MV-4-11 (cell line): Measurements from ENCODE around the gene TNFRSF18.

ENCODE experiments used
- DNase-seq: peaks from one replicate; lab custom pipeline; 2025; lab: John Stamatoyannopoulos, UW

TNFRSF18 gene

GRCh38 chr1:1213345-1214265 lies 7.2 kb upstream of the TNFRSF18 start, which contains the start of gene TNFRSF4:
TSS of gene TNFRSF4 (minus strand) at chr1:1214153. CDS start at chr1:1214127, 26 bp downstream.
- no peak for DNase-seq

- peak; percentile 47 for DNase-seq
Measured at GRCh38 chr1:1212780-1213344, 6.5 kb upstream of the TNFRSF18 start.

DNA sequence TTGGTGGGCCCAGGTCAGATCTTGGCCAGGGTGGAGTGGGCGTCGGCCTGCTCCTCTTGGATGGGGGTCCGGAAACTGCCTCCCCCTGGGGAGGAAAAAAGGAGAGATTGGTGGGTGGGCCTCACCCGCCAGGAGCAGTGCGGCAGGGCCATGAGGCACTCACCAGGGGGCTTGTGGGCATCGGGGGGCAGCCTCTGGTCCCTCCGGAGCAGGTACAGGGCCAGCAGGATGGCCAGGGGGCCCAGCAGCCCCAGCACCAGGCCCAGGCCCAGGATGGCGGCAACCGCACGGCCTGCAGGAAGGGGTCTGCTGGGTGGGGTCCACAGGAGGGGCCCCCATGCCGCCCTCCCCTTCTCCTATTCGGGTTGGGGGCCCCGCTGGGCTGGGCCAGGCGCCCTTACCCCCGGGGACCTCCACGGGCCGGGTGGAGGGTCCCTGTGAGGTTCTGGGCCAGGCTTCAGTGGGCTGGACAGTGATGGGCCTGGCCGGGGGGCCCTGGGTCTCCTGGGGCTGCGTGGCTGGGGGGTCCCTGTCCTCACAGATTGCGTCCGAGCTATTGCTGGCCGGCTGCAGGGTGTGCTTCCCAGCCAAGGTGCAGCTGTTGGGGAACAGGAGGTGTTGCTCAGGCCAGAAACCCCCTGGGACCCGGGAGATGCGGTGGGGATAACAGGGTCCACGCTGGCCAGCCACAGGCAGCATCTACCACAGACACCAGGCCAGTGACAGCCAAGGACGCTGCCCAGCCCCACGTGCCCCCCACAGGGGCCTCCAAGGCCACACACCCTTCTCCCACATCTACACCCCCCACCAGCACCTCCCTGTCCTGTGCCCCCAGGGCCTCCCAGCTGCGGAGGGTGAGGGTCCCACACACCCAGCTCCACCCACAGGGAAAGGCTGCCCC lies 5.4 kb upstream of the TNFRSF18 start:
- no peak for DNase-seq

DNA sequence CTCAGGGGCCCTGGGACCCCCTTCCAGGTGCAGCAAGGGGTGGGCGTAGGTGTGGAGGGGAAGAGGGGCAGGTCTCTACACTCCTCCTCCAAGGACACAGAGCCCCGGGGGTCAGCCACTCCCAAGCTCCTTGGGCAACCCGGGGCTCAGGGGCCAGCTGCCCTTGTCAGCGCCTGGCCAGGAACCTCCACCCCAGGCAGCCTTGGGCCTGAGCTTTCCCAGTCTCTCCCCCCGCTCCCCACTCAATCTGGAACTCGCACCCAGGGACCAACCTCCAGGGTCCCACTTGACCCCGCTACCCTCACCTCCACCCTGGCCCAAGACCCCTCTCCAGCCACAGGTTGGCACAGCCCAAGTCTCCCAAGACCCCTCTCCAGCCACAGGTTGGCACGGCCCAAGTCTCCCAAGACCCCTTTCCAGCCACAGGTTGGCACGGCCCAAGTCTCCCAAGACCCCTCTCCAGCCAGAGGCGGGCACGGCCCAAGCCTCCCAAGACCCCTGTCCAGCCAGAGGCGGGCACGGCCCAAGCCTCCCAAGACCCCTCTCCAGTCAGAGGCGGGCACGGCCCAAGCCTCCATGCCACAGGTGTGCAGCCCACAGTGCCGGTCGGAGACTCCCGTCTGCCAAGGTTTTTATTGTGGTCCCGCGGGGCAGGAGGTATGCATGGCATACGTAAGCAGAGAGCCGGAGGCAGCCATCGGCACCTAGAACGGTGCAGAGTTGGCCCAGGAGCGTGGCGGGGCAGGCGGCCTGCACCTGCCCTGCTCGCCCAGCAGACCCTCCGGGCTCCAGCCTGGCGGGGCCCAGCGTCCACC lies 4.5 kb upstream of the TNFRSF18 start:
- DNase-seq = no peak

- peak; percentile 22 for DNase-seq
Measured at GRCh38 chr1:1208713-1209433, 2.5 kb upstream of the TNFRSF18 start.

DNA sequence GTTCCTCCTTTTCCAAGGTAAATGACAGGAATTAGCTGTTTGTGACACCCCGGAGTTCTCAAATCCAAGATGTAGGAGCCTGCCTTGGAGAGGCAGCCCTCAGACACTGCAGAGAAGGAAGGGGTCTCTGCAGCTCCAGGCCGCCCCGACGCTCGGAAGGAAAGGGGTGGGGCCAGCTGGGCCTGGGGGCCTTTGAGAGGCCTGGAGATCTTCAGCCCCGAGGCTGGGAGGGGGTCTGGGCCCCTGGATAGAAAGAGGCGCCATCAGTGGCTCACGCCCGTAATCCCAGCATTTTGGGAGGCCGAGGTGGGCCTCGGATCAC lies 1.1 kb upstream of the TNFRSF18 start:
- DNase-seq = no peak

DNA sequence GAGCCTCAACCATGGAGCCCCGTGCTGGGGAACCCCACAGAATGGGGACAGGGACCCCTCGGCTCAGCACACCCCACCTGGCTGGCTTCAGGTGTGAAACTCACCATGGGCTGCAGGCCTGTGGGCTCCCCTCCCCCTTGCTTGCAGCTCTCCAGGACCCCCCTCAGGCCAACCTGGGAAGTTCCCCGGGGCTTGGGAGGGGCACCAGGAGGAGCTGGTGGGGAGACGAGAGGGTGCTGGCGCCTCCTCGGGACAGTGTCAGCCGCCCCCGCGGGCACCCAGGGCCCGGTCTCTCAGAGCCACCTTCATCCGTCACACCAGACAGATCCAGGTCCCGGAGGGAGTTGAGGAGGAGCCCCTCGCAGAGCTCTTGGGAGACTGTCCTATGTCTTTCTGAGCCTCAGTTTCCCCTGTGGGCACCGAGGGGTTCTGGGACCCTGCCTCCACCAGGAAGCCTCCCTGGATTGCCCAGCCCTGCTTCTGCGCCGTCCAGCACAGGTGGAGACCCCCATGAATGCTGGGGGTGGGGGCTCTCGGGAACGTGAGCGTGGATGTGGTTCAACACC lies 657 bp upstream of the TNFRSF18 start:
- DNase-seq = no peak

GRCh38 chr1:1205769-1206375 lies 520 bp downstream of the TNFRSF18 start:
- DNase-seq = no peak

- no peak for DNase-seq
Measured at GRCh38 chr1:1204998-1205768, 1.2 kb downstream of the TNFRSF18 start.

DNA sequence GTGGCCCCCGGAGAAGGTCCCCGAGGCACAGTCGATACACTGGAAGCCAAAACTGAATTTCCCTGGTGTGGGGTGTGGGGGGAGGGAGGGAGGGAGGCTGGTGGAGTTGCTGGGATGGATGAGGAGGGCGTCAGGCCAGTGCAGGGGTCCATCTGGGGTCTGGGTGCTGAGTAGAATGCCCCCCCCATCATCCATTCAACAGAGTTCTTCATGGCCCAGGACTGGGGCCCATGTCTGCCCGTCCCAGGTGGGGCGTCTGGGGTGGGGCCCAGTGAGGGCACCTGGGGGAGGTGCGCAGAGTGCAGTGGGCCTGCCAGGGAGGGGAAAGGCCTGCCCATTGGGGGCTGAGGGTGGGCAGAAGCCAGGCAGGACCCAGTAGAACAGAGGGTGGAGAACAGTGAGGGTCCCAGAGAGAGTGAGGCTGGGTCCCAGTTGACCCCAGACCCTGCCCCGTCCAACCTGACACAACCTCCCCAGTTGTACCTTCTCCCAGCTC lies 1.9 kb downstream of the TNFRSF18 start:
- no peak for DNase-seq

DNA sequence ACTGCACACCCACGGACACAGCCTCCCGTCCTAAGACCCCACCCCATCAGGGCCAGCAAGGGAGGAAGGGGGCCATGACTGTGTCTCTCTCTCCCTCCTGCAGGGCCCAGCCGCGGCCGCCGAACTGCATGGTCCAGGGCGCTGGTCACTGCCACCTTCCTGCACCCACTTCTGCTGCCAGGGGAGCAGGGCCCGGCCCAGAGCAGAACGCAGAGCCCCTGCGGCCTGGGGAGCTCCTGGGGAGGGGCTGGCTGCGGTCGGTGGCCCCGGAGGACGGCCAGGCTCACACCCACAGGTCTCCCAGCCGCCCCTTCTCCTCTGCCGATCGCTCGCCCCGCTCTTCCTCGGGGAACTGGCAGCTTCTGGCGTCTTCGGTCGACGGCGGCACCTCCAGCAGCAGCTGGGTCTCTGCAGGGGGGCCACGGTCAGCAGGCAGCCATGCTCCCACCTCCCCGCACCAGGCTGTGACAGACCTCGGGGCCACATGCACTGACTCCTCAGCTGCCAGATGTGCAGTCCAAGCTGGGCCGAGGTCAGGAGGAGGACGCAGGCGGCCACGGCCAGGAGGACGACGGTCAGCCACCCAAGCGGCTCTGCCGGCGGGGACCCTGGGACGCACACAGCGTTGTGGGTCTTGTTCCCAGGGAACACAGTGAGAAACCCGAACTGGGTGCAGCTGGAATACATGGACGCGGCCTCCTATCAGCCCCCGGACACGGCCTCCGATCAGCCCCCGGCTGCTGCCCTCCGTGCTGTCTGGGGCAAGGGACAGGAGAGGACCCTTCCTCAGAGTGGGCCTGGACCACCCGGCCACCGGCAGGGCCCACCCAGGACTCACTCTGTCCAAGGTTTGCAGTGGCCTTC lies 2.6 kb downstream of the TNFRSF18 start:
- no peak for DNase-seq

GRCh38 chr1:1202831-1203560 lies 3.4 kb downstream of the TNFRSF18 start:
- DNase-seq = no peak

GRCh38 chr1:1200876-1201810 lies 5.2 kb downstream of the TNFRSF18 start:
- no peak for DNase-seq

DNA sequence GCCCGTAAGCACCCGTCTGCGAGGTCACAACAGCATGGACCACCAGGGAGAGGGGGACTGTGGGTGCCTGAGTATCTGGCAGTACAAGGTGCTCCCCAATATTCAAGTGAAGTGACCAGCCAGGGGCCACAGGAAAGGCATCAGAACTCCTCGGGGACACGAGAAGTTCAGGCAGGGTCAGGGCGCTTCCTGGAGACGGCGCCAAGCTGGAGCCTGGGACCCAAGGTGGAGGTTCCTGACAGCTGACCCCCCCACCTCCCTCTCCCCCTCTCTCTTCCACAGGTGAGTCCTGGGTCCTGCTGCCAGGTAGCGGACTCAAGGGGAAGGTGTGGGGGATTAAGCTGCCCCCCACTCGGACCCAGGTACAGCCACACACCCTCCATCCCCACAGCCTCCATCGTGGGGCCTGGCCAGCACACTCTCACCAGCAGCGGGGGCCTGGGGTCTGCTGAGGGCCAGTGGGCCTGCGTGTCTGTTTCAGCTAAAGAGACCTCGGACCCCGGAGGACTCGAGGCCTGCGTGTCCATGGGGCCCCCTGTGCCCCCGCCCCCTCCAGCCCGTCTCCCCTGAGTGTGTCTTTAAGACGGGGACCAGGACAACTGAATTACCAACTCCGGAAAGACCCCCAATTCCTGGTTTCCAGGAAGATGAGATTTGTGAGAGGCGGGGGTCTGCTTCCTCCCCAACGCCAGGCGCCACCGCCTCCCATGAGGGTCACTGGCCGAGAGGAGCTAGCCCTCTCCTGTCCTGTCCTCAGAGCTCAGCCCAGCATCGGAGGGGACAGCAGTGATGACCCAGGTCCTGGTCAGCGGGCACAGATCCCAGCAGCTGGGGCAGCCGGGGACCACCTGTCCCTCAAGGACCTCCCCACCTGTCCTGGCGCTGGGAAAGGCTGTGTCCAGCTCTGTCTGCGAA lies 6.2 kb downstream of the TNFRSF18 start:
- DNase-seq = no peak
